Measurements from ENCODE around the gene TMEM238.
A peak's percentile ranks its signal among the peaks of the same experiment; 100 is the strongest.

TMEM238 gene

GRCh38 chr19:55354698-55355212 lies 29.3 kb downstream of the TMEM238 start, which contains the start of gene COX6B2:
COX6B2 (minus strand) TSS chr19:55354719; CDS start chr19:55354521, 198 bp downstream.
- H3K4me3 ChIP-seq (replicated peaks in 1 of 2; ENCODE audit: low read depth in 2 of 2, low read length in 2 of 2) = peak within 1 kb of the TSS; percentile 44 to 46
- no peak for TF ChIP-seq CTCF (IDR thresholded peaks at IDR 0.05; ENCODE audit: low read depth, low read length)
- no peak for DNase-seq (ENCODE audit: low read depth in 2 of 2)

- peak overlapping the region; percentile 44 to 46 for H3K4me3 ChIP-seq (replicated peaks in 1 of 2; ENCODE audit: low read depth in 2 of 2, low read length in 2 of 2)
- DNase-seq (ENCODE audit: low read depth in 2 of 2) = peak; percentile 28 to 62
Observed at GRCh38 chr19:55353803-55354697, 30.0 kb downstream of the TMEM238 start.

GRCh38 chr19:55353356-55353802 lies 30.7 kb downstream of the TMEM238 start:
- TF ChIP-seq CTCF (IDR thresholded peaks at IDR 0.05; ENCODE audit: low read depth, low read length) = no peak
- peak overlapping the region; percentile 44 to 46 for H3K4me3 ChIP-seq (replicated peaks in 1 of 2; ENCODE audit: low read depth in 2 of 2, low read length in 2 of 2)
- no peak for DNase-seq (ENCODE audit: low read depth in 2 of 2)

More at GRCh38 chr19:55353803-55354697, 30.0 kb downstream of the TMEM238 start:
- TF ChIP-seq CTCF (IDR thresholded peaks at IDR 0.05; ENCODE audit: low read depth, low read length) = no peak

- TF ChIP-seq CTCF (IDR thresholded peaks at IDR 0.05; ENCODE audit: low read depth, low read length) = no peak
- DNase-seq (ENCODE audit: low read depth in 2 of 2) = no peak
- no peak overlapping the region for H3K4me3 ChIP-seq (replicated peaks in 1 of 2; ENCODE audit: low read depth in 2 of 2, low read length in 2 of 2)
Observed at GRCh38 chr19:55352549-55353145, 31.4 kb downstream of the TMEM238 start.

GRCh38 chr19:55352040-55352439 lies 32.1 kb downstream of the TMEM238 start:
- TF ChIP-seq CTCF (IDR thresholded peaks at IDR 0.05; ENCODE audit: low read depth, low read length) = no peak
- DNase-seq (ENCODE audit: low read depth in 2 of 2) = no peak
- H3K4me3 ChIP-seq (replicated peaks in 1 of 2; ENCODE audit: low read depth in 2 of 2, low read length in 2 of 2) = no peak overlapping the region

GRCh38 chr19:55350620-55351315 lies 33.3 kb downstream of the TMEM238 start:
- DNase-seq (ENCODE audit: low read depth in 2 of 2) = no peak
- no peak overlapping the region for H3K4me3 ChIP-seq (replicated peaks in 1 of 2; ENCODE audit: low read depth in 2 of 2, low read length in 2 of 2)
- TF ChIP-seq CTCF (IDR thresholded peaks at IDR 0.05; ENCODE audit: low read depth, low read length) = no peak

All from cardiac fibroblast (primary cell).